Hepatocyte (in vitro differentiated cells): Measurements from ENCODE around the gene TTL. TPM values are rescaled to one million over a fixed set of nuclear protein-coding genes. Genes with fewer than 3 reads are reported as not detected.

Experiments used
- DNase-seq: peaks from one replicate; pipeline ENCODE4 v3.0.0-alpha.2; 2016; ENCODE audit warnings: low spot score
- H2AFZ ChIP-seq: fragments of 200-600 bp; sonication (generic); 2 replicates; pipeline ENCODE4 v1.6.0; 2016; ENCODE audit warnings: antibody characterized with exemption, mild to moderate bottlenecking
- H3K27ac ChIP-seq: fragments of 200-600 bp; sonication (generic); 2 replicates; pipeline ENCODE4 v1.5.1; 2016; ENCODE audit warnings: mild to moderate bottlenecking
- H3K27me3 ChIP-seq: fragments of 200-600 bp; sonication (generic); 2 replicates; pipeline ENCODE4 v1.6.1; 2016
- H3K36me3 ChIP-seq: fragments of 200-600 bp; sonication (generic); replicated peaks from 2 replicates; pipeline ENCODE4 v1.5.1; 2016; ENCODE audit warnings: low read depth; ENCODE audit not compliant: insufficient read depth
- H3K4me1 ChIP-seq: fragments of 200-600 bp; sonication (generic); 2 replicates; pipeline ENCODE4 v1.5.1; 2016; ENCODE audit warnings: mild to moderate bottlenecking, moderate library complexity; ENCODE audit not compliant: insufficient read depth
- H3K4me2 ChIP-seq: fragments of 200-600 bp; sonication (generic); 2 replicates; pipeline ENCODE4 v1.6.0; 2016
- H3K4me3 ChIP-seq: fragments of 200-600 bp; sonication (generic); 2 replicates; pipeline ENCODE4 v1.5.1; 2016; ENCODE audit warnings: mild to moderate bottlenecking
- H3K79me2 ChIP-seq: fragments of 200-600 bp; sonication (generic); 2 replicates; pipeline ENCODE4 v1.6.0; 2017; ENCODE audit warnings: mild to moderate bottlenecking
- H3K9me2 ChIP-seq: fragments of 200-600 bp; sonication (generic); replicated peaks from 2 replicates; pipeline ENCODE4 v1.6.0; 2017; ENCODE audit warnings: mild to moderate bottlenecking; ENCODE audit not compliant: insufficient read depth
- H3K9me3 ChIP-seq: fragments of 200-600 bp; sonication (generic); 2 replicates; pipeline ENCODE4 v1.5.1; 2016; ENCODE audit warnings: low read depth, mild to moderate bottlenecking
- H4K20me1 ChIP-seq: fragments of 200-600 bp; sonication (generic); 2 replicates; pipeline ENCODE4 v1.6.0; 2016; ENCODE audit warnings: mild to moderate bottlenecking; ENCODE audit not compliant: insufficient read depth, poor library complexity, severe bottlenecking
- CTCF ChIP-seq: fragments of 200-600 bp; sonication (generic); IDR thresholded peaks from 2 replicates; pipeline ENCODE4 v1.5.1; 2016; ENCODE audit warnings: antibody characterized with exemption, mild to moderate bottlenecking; ENCODE audit not compliant: poor library complexity
- EZH2 ChIP-seq: fragments of 200-600 bp; sonication (generic); IDR thresholded peaks from 2 replicates; pipeline ENCODE4 v1.6.1; 2016; ENCODE audit warnings: antibody characterized with exemption, mild to moderate bottlenecking, borderline replicate concordance
- EZH2phosphoT487 ChIP-seq: fragments of 200-600 bp; sonication (generic); IDR thresholded peaks from one replicate; pipeline ENCODE4 v1.6.1; 2018; ENCODE audit warnings: antibody characterized with exemption, mild to moderate bottlenecking, low read depth, moderate library complexity; ENCODE audit not compliant: unreplicated experiment, severe bottlenecking
- WGBS: methylation state at CpG from one replicate; pipeline ENCODE4 v1.1.6; 2016; ENCODE audit warnings: low lambda C conversion rate; ENCODE audit errors: missing lambda C conversion rate; 5-methylcytosine and 5-hydroxymethylcytosine counted together
- polyA plus RNA-seq: library from polyadenylated mRNA; unstranded; fragments of >200 nt; fragmentation: Nextera tagmentation; extraction: Ambion mirVana; gene quantifications from 2 replicates; pipeline ENCODE4 v1.2.1, GENCODE V29; 2016
- total RNA-seq: library from RNA; depleted of rRNA; stranded (reverse); fragments of >200 nt; gene quantifications from 2 replicates; pipeline ENCODE4 v1.2.3, GENCODE V29; 2014

The TTL gene
- total and polyA plus RNA-seq, 2 experiments from 2014 or later: 16.9 to 22.9 TPM

DNA sequence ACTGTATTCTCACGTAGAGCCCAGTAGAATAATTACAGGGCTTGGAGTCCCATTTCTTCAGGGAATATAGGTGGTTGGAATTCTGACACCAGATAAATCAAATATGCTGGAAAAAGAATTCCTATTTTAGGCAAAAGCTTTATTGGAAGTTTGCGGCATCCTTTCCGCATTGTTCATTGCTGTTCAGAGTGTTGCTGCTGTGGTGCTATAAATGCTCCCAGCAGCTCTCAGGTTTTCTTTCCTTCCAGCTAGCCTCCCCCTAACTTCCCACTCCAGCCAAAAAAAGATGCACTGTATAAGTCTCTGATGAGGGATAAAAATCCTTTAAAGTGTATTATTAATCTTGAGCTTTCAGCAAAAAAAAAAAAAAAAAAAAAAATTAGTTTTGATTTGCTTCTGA, 34.8 kb downstream of the TTL start:
- no peaks in the 10 kb centered on the region for H3K4me1 ChIP-seq
- no peak overlapping the region for H3K4me2 ChIP-seq
- peaks cover 2% of the 10 kb centered on the region for H3K9me3 ChIP-seq
- no peaks in the 10 kb centered on the region for H3K27me3 ChIP-seq
- H3K79me2 ChIP-seq: no peaks in the 10 kb centered on the region
- no peak for TF ChIP-seq EZH2
- TF ChIP-seq EZH2phosphoT487: no peak
- no peak for TF ChIP-seq CTCF
- no peaks in the 10 kb centered on the region for H3K9me2 ChIP-seq
- no peak overlapping the region for H3K4me3 ChIP-seq
- no peak for DNase-seq
- 97% methylated on average over 3 of the region's 3 CpGs for WGBS
- no peaks in the 10 kb centered on the region for H3K36me3 ChIP-seq
- H4K20me1 ChIP-seq: no peaks in the 10 kb centered on the region
- H3K27ac ChIP-seq: no peak overlapping the region
- no peak overlapping the region for H2AFZ ChIP-seq

GRCh38 chr2:112518807-112519206, 36.9 kb downstream of the TTL start:
- no peaks in the 10 kb centered on the region for H3K36me3 ChIP-seq
- no peaks in the 10 kb centered on the region for H3K27me3 ChIP-seq
- no peak overlapping the region for H3K4me3 ChIP-seq
- H2AFZ ChIP-seq: no peak overlapping the region
- no peaks in the 10 kb centered on the region for H3K4me1 ChIP-seq
- H3K9me2 ChIP-seq: no peaks in the 10 kb centered on the region
- H3K9me3 ChIP-seq: peaks cover 2% of the 10 kb centered on the region
- WGBS: 84% methylated on average over 7 of the region's 7 CpGs
- H3K4me2 ChIP-seq: no peak overlapping the region
- no peak for DNase-seq
- no peak overlapping the region for H3K27ac ChIP-seq
- TF ChIP-seq EZH2: no peak
- no peak for TF ChIP-seq CTCF
- TF ChIP-seq EZH2phosphoT487: no peak
- H3K79me2 ChIP-seq: no peaks in the 10 kb centered on the region
- no peaks in the 10 kb centered on the region for H4K20me1 ChIP-seq

DNA sequence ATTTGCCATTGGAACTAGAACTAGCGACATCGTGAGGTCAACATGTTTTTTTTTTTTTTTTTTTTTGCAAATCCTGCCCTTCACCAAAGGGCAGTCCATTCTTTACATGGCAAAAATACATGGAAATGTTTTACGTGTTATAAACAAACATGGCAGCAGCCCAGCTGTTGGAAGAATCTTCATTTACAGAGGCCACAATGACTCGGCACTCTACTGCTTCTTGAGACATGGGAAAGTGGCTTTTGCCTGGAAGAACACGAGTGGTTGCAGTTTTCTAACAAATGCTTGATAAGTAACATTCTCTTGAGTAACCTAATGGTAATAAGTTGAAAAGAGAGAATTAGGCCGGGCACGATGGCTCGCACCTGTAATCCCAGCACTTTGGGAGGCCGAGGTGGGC, 37.5 kb downstream of the TTL start:
- 86% methylated on average over 9 of the region's 9 CpGs for WGBS
- no peaks in the 10 kb centered on the region for H4K20me1 ChIP-seq
- no peak for TF ChIP-seq EZH2phosphoT487
- TF ChIP-seq CTCF: no peak
- TF ChIP-seq EZH2: no peak
- peaks cover 2% of the 10 kb centered on the region for H3K9me3 ChIP-seq
- H3K36me3 ChIP-seq: no peaks in the 10 kb centered on the region
- H3K27me3 ChIP-seq: no peaks in the 10 kb centered on the region
- no peaks in the 10 kb centered on the region for H3K79me2 ChIP-seq
- no peak for DNase-seq
- H3K4me2 ChIP-seq: no peak overlapping the region
- no peak overlapping the region for H3K27ac ChIP-seq
- no peaks in the 10 kb centered on the region for H3K9me2 ChIP-seq
- H2AFZ ChIP-seq: no peak overlapping the region
- H3K4me1 ChIP-seq: no peaks in the 10 kb centered on the region
- no peak overlapping the region for H3K4me3 ChIP-seq

DNA sequence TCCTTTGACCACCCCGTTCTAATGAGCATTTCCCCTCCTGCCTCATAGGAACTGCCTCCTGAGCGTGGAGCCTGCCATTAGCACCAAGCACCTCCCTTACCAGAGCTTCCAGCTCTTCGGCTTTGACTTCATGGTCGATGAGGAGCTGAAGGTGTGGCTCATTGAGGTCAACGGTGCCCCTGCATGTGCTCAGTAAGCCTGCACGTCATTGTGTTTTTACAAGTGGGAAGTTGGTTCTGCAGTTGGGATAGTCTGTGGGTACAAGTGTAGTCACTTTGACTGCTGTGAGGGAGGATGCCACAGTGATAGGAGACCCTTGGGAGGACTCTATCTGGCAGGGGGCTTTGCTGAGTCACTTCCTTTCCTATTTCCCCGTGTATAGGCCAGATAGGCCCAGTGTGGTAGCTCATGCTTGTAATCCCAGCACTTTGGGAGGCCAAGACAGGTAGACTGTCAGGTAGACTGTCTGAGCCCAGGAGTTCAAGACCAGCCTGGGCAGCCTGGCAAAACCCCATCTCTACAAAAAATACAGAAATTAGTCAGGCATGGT, 38.4 kb downstream of the TTL start:
- no peaks in the 10 kb centered on the region for H3K4me1 ChIP-seq
- no peaks in the 10 kb centered on the region for H3K79me2 ChIP-seq
- H3K4me3 ChIP-seq: no peak overlapping the region
- H3K4me2 ChIP-seq: no peak overlapping the region
- no peak overlapping the region for H2AFZ ChIP-seq
- no peaks in the 10 kb centered on the region for H3K36me3 ChIP-seq
- 93% methylated on average over 7 of the region's 7 CpGs for WGBS
- no peak for TF ChIP-seq EZH2
- no peak for TF ChIP-seq EZH2phosphoT487
- no peaks in the 10 kb centered on the region for H3K9me2 ChIP-seq
- H3K27me3 ChIP-seq: no peaks in the 10 kb centered on the region
- DNase-seq: no peak
- H4K20me1 ChIP-seq: no peaks in the 10 kb centered on the region
- H3K9me3 ChIP-seq: no peaks in the 10 kb centered on the region
- no peak overlapping the region for H3K27ac ChIP-seq
